Neutrophil (primary cell): ENCODE results near the gene MPHOSPH9.

ENCODE experiments used
- H3K27ac ChIP-seq: fragments of 200-600 bp; sonication (generic); 2 replicates; pipeline ENCODE4 v1.5.1; 2016; ENCODE audit warnings: mild to moderate bottlenecking, moderate library complexity
- H3K27me3 ChIP-seq: fragments of 200-600 bp; sonication (generic); 2 replicates; pipeline ENCODE4 v1.6.0; 2016; ENCODE audit warnings: mild to moderate bottlenecking
- H3K36me3 ChIP-seq: fragments of 200-600 bp; sonication (generic); 2 replicates; pipeline ENCODE4 v1.5.1; 2017
- H3K4me1 ChIP-seq, 2 experiments: fragments of 200-600 bp in 1 of 2; sonication (generic) in 1 of 2; 1 replicate in 1 of 2; 2 replicates in 1 of 2; pipeline versions ENCODE4 v1.5.1 to v1.6.1; 2013 to 2016; ENCODE audit warnings: low read depth in 1 of 2, low read length in 1 of 2, mild to moderate bottlenecking in 1 of 2, moderate library complexity in 1 of 2; ENCODE audit not compliant: control insufficient read depth in 1 of 2, insufficient read depth in 1 of 2
- H3K4me3 ChIP-seq, 2 experiments: fragments of 200-600 bp in 1 of 2; sonication (generic) in 1 of 2; 1 replicate in 1 of 2; 2 replicates in 1 of 2; pipeline ENCODE4 v1.5.1; 2013 to 2016; ENCODE audit warnings: low read depth in 1 of 2, low read length in 1 of 2, mild to moderate bottlenecking in 1 of 2, moderate library complexity in 1 of 2
- H3K9me3 ChIP-seq: fragments of 200-600 bp; sonication (generic); 2 replicates; pipeline ENCODE4 v1.5.1; 2016
- TF ChIP-seq, protein P1 (sequence below): fragments of 200-600 bp; sonication (generic); IDR thresholded peaks from 2 replicates; pipeline ENCODE4 v1.5.1; 2016; ENCODE audit warnings: antibody characterized with exemption

The MPHOSPH9 gene, protein sequence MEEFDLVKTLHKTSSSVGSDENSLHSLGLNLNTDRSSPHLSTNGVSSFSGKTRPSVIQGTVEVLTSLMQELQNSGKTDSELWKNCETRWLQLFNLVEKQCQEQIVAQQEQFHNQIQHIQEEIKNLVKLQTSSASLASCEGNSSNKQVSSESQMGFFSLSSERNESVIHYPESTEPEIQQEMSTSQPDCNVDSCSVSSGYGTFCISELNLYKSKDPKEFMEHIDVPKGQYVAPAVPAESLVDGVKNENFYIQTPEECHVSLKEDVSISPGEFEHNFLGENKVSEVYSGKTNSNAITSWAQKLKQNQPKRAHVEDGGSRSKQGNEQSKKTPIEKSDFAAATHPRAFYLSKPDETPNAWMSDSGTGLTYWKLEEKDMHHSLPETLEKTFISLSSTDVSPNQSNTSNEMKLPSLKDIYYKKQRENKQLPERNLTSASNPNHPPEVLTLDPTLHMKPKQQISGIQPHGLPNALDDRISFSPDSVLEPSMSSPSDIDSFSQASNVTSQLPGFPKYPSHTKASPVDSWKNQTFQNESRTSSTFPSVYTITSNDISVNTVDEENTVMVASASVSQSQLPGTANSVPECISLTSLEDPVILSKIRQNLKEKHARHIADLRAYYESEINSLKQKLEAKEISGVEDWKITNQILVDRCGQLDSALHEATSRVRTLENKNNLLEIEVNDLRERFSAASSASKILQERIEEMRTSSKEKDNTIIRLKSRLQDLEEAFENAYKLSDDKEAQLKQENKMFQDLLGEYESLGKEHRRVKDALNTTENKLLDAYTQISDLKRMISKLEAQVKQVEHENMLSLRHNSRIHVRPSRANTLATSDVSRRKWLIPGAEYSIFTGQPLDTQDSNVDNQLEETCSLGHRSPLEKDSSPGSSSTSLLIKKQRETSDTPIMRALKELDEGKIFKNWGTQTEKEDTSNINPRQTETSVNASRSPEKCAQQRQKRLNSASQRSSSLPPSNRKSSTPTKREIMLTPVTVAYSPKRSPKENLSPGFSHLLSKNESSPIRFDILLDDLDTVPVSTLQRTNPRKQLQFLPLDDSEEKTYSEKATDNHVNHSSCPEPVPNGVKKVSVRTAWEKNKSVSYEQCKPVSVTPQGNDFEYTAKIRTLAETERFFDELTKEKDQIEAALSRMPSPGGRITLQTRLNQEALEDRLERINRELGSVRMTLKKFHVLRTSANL

DNA sequence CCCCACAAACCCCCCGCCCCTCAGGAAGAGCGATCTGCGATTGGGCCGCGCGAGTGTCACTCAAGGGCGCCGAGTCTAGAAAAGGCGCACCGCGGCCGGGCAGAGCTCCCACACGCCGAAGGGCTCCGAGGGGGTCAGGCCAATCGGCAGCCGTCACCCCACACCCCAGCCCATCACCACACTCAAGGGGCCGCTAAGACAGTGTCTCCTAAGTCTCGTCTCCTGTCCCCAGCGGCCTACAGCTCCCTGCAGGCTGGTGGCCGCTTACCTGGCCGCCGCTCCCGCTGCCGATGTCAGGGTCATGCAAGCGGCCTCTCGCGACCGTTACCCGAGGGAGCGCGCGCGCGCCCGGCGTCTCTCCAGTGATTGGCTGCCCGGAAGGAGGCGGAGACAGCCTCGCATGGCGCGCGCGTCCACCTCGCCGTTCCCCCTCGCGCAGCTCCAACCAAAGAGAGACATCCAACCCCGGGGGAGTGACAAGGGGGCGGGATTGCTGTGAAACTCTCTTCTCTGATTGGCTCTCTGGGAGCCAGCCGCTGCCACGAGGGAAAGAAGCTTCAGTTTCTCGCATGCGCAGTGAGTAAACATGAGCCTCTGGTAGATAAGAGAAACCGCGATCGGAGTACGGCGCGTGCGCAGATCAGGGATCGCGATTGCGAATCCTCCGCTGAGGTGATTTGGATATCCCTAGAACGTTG is at the start of gene MPHOSPH9, which contains the start of gene MTRFR:
Gene MPHOSPH9, minus strand, starts transcription at position 335 of the 698 bp plus-strand sequence. CDS start 2,777 bp downstream, outside the sequence.
Gene MTRFR, plus strand, starts transcription at position 630 of the 698 bp plus-strand sequence. CDS start 20,239 bp downstream, outside the sequence.
- H3K27me3 ChIP-seq: no peaks in the 10 kb centered on the region
- peak within 1 kb of the TSS; percentile 97 for H3K4me3 ChIP-seq
- H3K9me3 ChIP-seq: no peaks in the 10 kb centered on the region
- peak within 1 kb of the TSS; percentile 91 for H3K27ac ChIP-seq
- TF ChIP-seq, protein P1, sequence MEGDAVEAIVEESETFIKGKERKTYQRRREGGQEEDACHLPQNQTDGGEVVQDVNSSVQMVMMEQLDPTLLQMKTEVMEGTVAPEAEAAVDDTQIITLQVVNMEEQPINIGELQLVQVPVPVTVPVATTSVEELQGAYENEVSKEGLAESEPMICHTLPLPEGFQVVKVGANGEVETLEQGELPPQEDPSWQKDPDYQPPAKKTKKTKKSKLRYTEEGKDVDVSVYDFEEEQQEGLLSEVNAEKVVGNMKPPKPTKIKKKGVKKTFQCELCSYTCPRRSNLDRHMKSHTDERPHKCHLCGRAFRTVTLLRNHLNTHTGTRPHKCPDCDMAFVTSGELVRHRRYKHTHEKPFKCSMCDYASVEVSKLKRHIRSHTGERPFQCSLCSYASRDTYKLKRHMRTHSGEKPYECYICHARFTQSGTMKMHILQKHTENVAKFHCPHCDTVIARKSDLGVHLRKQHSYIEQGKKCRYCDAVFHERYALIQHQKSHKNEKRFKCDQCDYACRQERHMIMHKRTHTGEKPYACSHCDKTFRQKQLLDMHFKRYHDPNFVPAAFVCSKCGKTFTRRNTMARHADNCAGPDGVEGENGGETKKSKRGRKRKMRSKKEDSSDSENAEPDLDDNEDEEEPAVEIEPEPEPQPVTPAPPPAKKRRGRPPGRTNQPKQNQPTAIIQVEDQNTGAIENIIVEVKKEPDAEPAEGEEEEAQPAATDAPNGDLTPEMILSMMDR: peak; percentile 38
- no peaks in the 10 kb centered on the region for H3K36me3 ChIP-seq
- peaks cover 36 to 48% of the 10 kb centered on the region in 2 experiments for H3K4me1 ChIP-seq

DNA sequence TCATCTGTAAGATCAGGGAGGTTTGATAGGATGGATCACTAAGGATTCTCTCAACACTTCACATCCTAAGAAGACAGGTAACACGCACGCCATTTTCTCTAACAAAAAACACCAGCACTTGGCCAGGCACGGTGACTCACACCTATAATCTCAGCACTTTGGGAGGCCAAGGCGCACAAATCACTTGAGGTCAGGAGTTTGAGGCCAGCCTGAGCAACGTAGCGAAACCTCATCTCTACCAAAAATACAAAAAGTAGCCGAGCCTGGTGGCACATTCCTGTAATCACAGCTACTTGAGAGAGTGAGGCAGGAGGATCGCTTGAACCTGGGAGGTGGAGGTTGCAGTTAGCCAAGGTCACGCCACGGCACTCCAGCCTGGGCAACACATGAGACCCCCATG is 49.2 kb upstream of the MPHOSPH9 start:
- Histone ChIP-seq H3K36me3 (no peaks in the 10 kb centered on the region), H3K4me3 (no peak overlapping the region), H3K4me1 (no peaks in the 10 kb centered on the region), H3K27ac (no peak overlapping the region), H3K9me3 (no peaks in the 10 kb centered on the region), H3K27me3 (no peaks in the 10 kb centered on the region)
- TF ChIP-seq, protein P1: no peak

DNA sequence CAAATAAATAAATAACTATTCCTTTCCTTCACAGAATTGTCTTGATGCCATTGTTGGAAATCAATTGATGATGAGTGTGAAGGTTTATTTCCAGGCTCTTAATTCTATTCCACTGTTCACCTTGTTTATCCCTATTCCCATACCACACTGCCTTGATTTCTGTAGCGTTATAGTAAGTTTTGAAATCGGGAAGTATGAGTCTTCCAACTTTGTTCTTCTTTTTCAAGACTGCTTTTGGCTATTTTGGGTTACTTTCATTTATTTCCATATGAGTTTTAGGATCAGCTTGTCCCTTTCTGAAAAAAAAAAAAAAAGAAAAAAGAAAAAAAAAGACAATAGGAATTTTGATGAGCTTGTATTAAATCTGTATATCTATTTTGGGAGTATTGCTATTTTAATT is 48.0 kb upstream of the MPHOSPH9 start:
- H3K4me1 ChIP-seq: no peaks in the 10 kb centered on the region
- H3K4me3 ChIP-seq: no peak overlapping the region
- no peaks in the 10 kb centered on the region for H3K9me3 ChIP-seq
- TF ChIP-seq, protein P1: no peak
- no peaks in the 10 kb centered on the region for H3K27me3 ChIP-seq
- no peaks in the 10 kb centered on the region for H3K36me3 ChIP-seq
- H3K27ac ChIP-seq: no peak overlapping the region

DNA sequence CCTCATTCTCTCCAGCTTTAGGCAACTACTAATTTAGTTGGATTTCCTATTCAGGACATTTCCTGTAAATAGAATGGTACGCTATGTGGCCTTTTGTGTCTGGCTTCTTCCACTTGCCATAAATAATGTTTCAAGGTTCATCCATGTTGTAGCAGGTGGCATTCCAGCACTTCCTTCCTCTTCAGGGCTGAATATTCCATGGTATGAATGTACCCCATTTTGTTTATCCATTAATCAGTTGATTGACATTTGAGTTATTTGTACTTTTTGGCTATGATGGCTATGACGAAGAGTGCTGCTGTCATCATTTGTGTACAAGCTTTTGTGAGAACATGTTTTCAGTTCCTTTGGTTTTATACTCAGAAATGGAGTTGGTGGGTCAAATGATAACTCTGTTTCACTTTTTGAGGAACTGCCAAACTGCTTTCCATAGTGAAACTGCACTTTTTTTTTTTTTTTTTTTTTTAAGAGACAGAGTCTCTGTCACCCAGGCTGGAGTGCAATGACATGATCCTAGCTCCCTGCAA is 45.2 kb upstream of the MPHOSPH9 start:
- Histone ChIP-seq H3K27ac (no peak overlapping the region), H3K4me3 (no peak overlapping the region)

More for the DNA sequence above, 45.2 kb upstream of the MPHOSPH9 start:
- Histone ChIP-seq H3K9me3 (no peaks in the 10 kb centered on the region), H3K4me1 (no peaks in the 10 kb centered on the region), H3K27me3 (no peaks in the 10 kb centered on the region), H3K36me3 (no peaks in the 10 kb centered on the region)
- TF ChIP-seq, protein P1: no peak
